AG04449 (cell line): ENCODE measurements around the gene EML6.

Source experiments
- CTCF ChIA-PET: fragments of 350-600 bp; formaldehyde crosslinking; extraction: SDS; loops from one replicate; lab custom pipeline; 2021; ENCODE audit warnings: antibody characterized with exemption; lab: Yijun Ruan, JAX
- POLR2A ChIA-PET: fragments of 400-600, 350-600 bp; formaldehyde crosslinking; extraction: SDS; loops from one replicate; lab custom pipeline; 2020; ENCODE audit warnings: antibody characterized with exemption, inconsistent platforms; lab: Yijun Ruan, JAX
- DNase-seq: peaks from one replicate; pipeline ENCODE4 v3.0.0-alpha.2; 2010; ENCODE audit warnings: low read depth, low spot score
- H3K4me3 ChIP-seq: 2 replicates; pipeline ENCODE4 v1.5.1; 2011; ENCODE audit warnings: low read depth, mild to moderate bottlenecking, control low read depth, low read length
- CTCF ChIP-seq: IDR thresholded peaks from one replicate; pipeline ENCODE4 v1.5.1; 2011; ENCODE audit warnings: mild to moderate bottlenecking, moderate library complexity, low read length, control low read depth, inconsistent platforms; ENCODE audit not compliant: insufficient read depth; ENCODE audit errors: missing control alignments

The EML6 gene

DNA sequence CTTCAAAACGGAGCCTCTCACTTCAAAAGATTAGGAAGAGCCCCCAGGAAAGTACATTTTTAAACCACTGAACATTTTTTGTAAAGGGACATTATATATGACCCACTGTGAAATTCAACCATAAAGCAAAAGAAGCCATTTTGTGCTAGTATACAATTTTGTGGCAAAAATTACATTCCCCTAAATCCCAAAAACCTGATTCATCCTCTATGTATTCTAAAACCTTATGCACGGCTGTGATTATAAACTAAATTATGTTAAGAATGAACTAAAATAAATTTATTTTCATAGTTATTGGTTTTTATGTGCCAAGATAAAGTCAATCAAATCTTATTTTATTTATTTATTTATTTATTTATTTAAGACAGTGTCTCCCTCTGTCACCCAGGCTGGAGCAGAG is 278.3 kb downstream of the EML6 start:
- ChIA-PET POLR2A (no interaction called here), CTCF (interaction anchor here (0.6 to 4.3 kb wide), 6 partner anchors 8 to 174 kb away, joined by 3 to 16 read pairs (median 4); no protein-coding TSS in a partner anchor)
- no peak for DNase-seq
- no peak for TF ChIP-seq CTCF
- H3K4me3 ChIP-seq = no peak overlapping the region

DNA sequence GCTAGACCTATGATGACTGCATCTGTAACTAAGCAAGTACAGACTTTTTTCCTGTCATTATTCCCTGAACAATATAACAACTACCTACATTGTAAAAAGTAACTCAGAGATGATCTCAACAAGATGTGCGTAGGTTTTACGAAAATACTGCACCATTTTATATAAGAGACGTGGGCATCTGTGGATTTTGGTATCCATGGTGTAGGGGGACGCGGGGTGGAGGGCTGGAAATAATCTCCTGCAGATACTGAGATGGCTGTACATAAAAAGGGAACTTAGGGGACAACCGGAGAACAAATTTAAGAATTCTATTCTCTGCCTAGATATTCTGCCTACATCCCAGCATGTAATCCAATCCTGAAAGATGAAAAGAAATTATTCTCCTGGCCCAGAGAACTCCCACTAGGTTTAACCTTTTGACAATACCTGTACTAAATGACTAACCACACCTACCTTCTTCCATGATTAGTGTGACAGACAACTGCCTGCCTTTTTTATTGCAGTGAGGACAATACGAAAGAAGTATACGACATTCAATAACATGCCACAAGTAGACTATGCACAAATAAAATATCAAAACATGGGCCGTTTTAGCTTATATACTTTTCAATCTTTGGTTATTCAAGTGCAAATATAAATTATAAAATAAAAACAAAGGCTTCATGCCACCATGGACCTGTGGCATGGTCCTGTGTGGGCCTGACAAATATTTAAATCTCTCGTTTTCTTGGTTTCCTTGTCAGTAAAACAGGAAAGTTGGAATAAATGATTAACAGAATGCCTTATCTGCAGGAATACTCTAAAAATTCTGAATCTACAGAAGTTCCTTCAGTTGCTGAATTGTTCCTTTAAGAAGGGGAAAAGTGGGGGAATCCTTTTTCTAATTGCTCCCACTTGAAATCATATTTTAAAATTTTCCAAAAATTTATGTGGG is 280.5 kb downstream of the EML6 start:
- POLR2A ChIA-PET = no interaction called here

GRCh38 chr2:55006306-55006705 is 282.8 kb downstream of the EML6 start:
- CTCF ChIA-PET = interaction anchor here (1.5 to 2.3 kb wide), 2 partner anchors 10 to 170 kb away, joined by 4 to 6 read pairs; no protein-coding TSS in a partner anchor
- POLR2A ChIA-PET = no interaction called here
- no peak for TF ChIP-seq CTCF
- no peak overlapping the region for H3K4me3 ChIP-seq
- DNase-seq = no peak

More for the DNA sequence above, 280.5 kb downstream of the EML6 start:
- CTCF ChIA-PET = interaction anchor here (1.2 to 4.3 kb wide), 3 partner anchors 104 to 172 kb away, joined by 3 to 16 read pairs (median 13); no protein-coding TSS in a partner anchor
- no peak for DNase-seq
- no peak overlapping the region for H3K4me3 ChIP-seq
- TF ChIP-seq CTCF = no peak

GRCh38 chr2:55009277-55010060 is 286.0 kb downstream of the EML6 start:
- no peak for TF ChIP-seq CTCF
- H3K4me3 ChIP-seq = no peak overlapping the region; the same call in none of the 2 replicates
- ChIA-PET POLR2A (interaction anchor here (0.8 kb wide), 1 partner anchor 41 kb away, joined by 3 read pairs; the partner anchor contains the start of gene RTN4), CTCF (interaction anchor here (0.7 to 11.4 kb wide), 9 partner anchors 7 to 166 kb away, joined by 3 to 109 read pairs (median 4); no protein-coding TSS in a partner anchor)
- DNase-seq = no peak

- no peak for DNase-seq
- H3K4me3 ChIP-seq = peak overlapping the region; percentile 34; the same call in 1 of the 2 replicates
- no peak for TF ChIP-seq CTCF
- ChIA-PET CTCF (interaction anchor here (1.1 to 11.4 kb wide), 6 partner anchors 8 to 165 kb away, joined by 3 to 109 read pairs (median 4); no protein-coding TSS in a partner anchor), POLR2A (no interaction called here)
Measured at GRCh38 chr2:55010149-55010591, 286.7 kb downstream of the EML6 start.
